HFF-Myc (cell line): ENCODE data around the gene B3GNT4.

Experiments used
- DNase-seq: peaks from one replicate; pipeline ENCODE4 v3.0.0-alpha.2; 2011; ENCODE audit warnings: low read depth; ENCODE audit errors: extremely low read depth
- H3K4me3 ChIP-seq: replicated peaks from 2 replicates; pipeline ENCODE4 v1.5.1; 2011; ENCODE audit warnings: low read depth, mild to moderate bottlenecking, control low read depth, low read length
- TF ChIP-seq, protein P1 (sequence below): IDR thresholded peaks from 2 replicates; pipeline ENCODE4 v1.5.1; 2012; ENCODE audit warnings: mild to moderate bottlenecking, low read depth, low read length, control low read depth; ENCODE audit errors: missing control alignments

B3GNT4 gene

GRCh38 chr12:122205053-122205925 is 1.8 kb downstream of the B3GNT4 start:
- no peak overlapping the region for H3K4me3 ChIP-seq
- TF ChIP-seq, protein P1, sequence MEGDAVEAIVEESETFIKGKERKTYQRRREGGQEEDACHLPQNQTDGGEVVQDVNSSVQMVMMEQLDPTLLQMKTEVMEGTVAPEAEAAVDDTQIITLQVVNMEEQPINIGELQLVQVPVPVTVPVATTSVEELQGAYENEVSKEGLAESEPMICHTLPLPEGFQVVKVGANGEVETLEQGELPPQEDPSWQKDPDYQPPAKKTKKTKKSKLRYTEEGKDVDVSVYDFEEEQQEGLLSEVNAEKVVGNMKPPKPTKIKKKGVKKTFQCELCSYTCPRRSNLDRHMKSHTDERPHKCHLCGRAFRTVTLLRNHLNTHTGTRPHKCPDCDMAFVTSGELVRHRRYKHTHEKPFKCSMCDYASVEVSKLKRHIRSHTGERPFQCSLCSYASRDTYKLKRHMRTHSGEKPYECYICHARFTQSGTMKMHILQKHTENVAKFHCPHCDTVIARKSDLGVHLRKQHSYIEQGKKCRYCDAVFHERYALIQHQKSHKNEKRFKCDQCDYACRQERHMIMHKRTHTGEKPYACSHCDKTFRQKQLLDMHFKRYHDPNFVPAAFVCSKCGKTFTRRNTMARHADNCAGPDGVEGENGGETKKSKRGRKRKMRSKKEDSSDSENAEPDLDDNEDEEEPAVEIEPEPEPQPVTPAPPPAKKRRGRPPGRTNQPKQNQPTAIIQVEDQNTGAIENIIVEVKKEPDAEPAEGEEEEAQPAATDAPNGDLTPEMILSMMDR, result no peak
- no peak for DNase-seq

GRCh38 chr12:122206111-122206881 is 2.8 kb downstream of the B3GNT4 start:
- no peak overlapping the region for H3K4me3 ChIP-seq
- no peak for DNase-seq
- TF ChIP-seq, protein P1, result no peak

DNA sequence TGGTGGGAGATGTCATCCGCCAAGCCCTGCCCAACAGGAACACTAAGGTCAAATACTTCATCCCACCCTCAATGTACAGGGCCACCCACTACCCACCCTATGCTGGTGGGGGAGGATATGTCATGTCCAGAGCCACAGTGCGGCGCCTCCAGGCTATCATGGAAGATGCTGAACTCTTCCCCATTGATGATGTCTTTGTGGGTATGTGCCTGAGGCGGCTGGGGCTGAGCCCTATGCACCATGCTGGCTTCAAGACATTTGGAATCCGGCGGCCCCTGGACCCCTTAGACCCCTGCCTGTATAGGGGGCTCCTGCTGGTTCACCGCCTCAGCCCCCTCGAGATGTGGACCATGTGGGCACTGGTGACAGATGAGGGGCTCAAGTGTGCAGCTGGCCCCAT is 3.5 kb downstream of the B3GNT4 start:
- no peak overlapping the region for H3K4me3 ChIP-seq
- no peak for DNase-seq
- TF ChIP-seq, protein P1, result no peak

GRCh38 chr12:122207391-122207790 is 3.9 kb downstream of the B3GNT4 start:
- no peak overlapping the region for H3K4me3 ChIP-seq
- DNase-seq, result no peak
- TF ChIP-seq, protein P1, result no peak

GRCh38 chr12:122208073-122208820 is 4.7 kb downstream of the B3GNT4 start:
- TF ChIP-seq, protein P1, result no peak
- no peak for DNase-seq
- no peak overlapping the region for H3K4me3 ChIP-seq

- TF ChIP-seq, protein P1, result no peak
- H3K4me3 ChIP-seq, result no peak overlapping the region
- no peak for DNase-seq
These were observed 12.3 kb downstream of the B3GNT4 start for GRCh38 chr12:122215771-122216170.
